GM12801 (cell line): ENCODE measurements around the gene LRRK2.

Experiments
- TF ChIP-seq, protein P1 (sequence below): IDR thresholded peaks from one replicate; pipeline ENCODE4 v1.5.1; 2011; ENCODE audit warnings: control low read depth; ENCODE audit not compliant: insufficient read length; ENCODE audit errors: extremely low read depth

The LRRK2 gene

DNA sequence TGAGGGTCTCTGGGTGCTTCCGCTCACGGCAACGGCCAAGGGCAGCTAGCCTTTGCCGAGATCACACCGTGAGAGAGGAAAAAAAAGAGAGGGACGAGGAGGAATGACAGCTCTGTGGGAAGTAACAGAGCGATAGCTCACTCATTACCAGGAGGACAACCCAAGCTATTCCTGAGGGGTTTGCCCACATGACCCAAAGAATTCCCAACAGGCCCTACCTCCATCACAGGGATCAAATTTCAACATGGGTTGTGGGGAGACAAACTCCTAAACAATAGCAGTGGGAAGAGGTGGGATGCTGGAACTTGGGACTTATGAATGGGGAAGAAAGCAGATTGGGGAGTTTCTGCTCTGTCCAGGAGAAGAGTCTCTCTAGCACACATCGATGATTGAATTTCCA lies 180.6 kb downstream of the LRRK2 start:
- TF ChIP-seq, protein P1, sequence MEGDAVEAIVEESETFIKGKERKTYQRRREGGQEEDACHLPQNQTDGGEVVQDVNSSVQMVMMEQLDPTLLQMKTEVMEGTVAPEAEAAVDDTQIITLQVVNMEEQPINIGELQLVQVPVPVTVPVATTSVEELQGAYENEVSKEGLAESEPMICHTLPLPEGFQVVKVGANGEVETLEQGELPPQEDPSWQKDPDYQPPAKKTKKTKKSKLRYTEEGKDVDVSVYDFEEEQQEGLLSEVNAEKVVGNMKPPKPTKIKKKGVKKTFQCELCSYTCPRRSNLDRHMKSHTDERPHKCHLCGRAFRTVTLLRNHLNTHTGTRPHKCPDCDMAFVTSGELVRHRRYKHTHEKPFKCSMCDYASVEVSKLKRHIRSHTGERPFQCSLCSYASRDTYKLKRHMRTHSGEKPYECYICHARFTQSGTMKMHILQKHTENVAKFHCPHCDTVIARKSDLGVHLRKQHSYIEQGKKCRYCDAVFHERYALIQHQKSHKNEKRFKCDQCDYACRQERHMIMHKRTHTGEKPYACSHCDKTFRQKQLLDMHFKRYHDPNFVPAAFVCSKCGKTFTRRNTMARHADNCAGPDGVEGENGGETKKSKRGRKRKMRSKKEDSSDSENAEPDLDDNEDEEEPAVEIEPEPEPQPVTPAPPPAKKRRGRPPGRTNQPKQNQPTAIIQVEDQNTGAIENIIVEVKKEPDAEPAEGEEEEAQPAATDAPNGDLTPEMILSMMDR: no peak
